Esophagus squamous epithelium (tissue), 5 donors: ENCODE measurements around the gene CIB4. TPM values are rescaled to one million over a fixed set of nuclear protein-coding genes. Genes with fewer than 3 reads are reported as not detected.
"Not testable (repeated sequence)": the region's sequence is repeated elsewhere in the genome, so short reads cannot be mapped to it uniquely, and the experiment has no call there.

Source experiments
- DNase-seq: peaks from one replicate; lab custom pipeline; 2025; lab: John Stamatoyannopoulos, UW
- H3K27ac ChIP-seq, 4 donors: fragments of 200-600 bp; sonication (generic); one replicate each; pipeline ENCODE4 v1.5.1; 2016 to 2019; ENCODE audit warnings: mild to moderate bottlenecking in 1 of 4
- H3K27me3 ChIP-seq, 4 donors: fragments of 200-600 bp; sonication (generic); 1 replicate in 3 of 4; 2 replicates in 1 of 4; pipeline versions ENCODE4 v1.5.1 to v1.6.0; 2017 to 2021; ENCODE audit warnings: antibody characterized with exemption in 1 of 4
- H3K36me3 ChIP-seq, 3 donors: fragments of 200-600 bp; sonication (generic); one replicate each; pipeline ENCODE4 v1.5.1; 2016 to 2019
- H3K4me1 ChIP-seq, 3 donors: fragments of 200-600 bp; sonication (generic); one replicate each; pipeline ENCODE4 v1.5.1; 2017 to 2019
- H3K4me3 ChIP-seq, 4 donors: fragments of 200-600 bp; sonication (generic); 1 replicate in 3 of 4; 2 replicates in 1 of 4; pipeline ENCODE4 v1.5.1; 2016 to 2019; ENCODE audit warnings: mild to moderate bottlenecking in 2 of 4, moderate library complexity in 1 of 4
- H3K9me3 ChIP-seq, 3 donors: fragments of 200-600 bp; sonication (generic); one replicate each; pipeline ENCODE4 v1.5.1; 2016 to 2019
- POLR2A ChIP-seq, 4 donors: fragments of 450-650 bp; IDR thresholded peaks; one replicate each; pipeline ENCODE4 v1.6.1; 2017; ENCODE audit warnings: antibody characterized with exemption in 4 of 4, mild to moderate bottlenecking in 4 of 4, moderate library complexity in 3 of 4
- WGBS, 2 donors: methylation state at CpG; one replicate each; pipeline ENCODE4 v1.1.5; 2018; 5-methylcytosine and 5-hydroxymethylcytosine counted together
- intact Hi-C: fragments of 100-400 bp; cut with DNase I; formaldehyde crosslinking; loops from one replicate; pipeline ENCODE4 v1.15.0; 2022
- total RNA-seq, 4 donors: library from RNA; depleted of rRNA; stranded (reverse); fragments of >200 nt; gene quantifications; one replicate each; pipeline ENCODE4 v1.1.0, GENCODE V29; 2016
- TF ChIP-seq, protein P1 (sequence below), 6 experiments: fragments of 450-650 bp in 4 of 6; fragments of 200-600 bp in 2 of 6; sonication (generic) in 2 of 6; IDR thresholded peaks; one replicate each; pipeline ENCODE4 v1.5.1; 2016 to 2019; ENCODE audit warnings: antibody characterized with exemption in 6 of 6, mild to moderate bottlenecking in 4 of 6, moderate library complexity in 4 of 6
- donor health status: DM: yes; HTN: yes; CAD: no.

The CIB4 gene
- total RNA-seq, 4 donors from 2014 or later, result 0.57 TPM; not detected in 3

DNA sequence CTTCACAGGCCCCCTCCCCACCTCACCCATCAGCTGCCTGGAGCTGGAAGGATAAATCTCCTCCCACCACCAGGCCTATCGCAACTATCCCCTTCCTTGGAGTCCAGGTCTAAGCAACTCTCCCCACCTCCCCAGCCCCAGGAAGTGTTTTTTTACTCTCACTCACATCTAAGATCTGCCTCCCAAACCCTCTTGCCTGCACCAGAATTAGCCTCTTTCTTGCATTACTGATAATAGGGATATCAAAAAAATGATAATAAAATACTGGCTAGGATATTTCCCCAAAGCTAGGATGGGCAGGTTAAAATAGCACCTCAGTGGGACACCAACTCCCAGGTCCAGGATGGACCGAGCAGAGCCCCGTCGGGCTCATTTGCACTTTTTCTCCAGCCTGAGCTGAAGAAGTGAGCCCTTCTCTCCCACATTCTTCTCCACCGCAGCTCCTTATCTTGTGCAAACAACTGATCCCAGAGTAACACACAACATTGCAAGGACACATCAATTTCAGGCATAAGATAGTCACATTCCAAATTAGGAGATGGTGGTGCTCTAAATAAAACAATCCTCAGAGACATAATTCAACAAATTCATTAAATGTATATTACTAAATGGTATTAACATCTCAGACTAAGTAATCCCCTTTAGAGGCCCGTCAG, 17.7 kb upstream of the CIB4 start:
- Histone ChIP-seq H3K27me3 (peaks cover 0 to 8% (median 0%) of the 10 kb centered on the region in 4 donors), H3K9me3 (peaks cover 0 to 24% (median 0%) of the 10 kb centered on the region in 3 donors), H3K4me3 (no peak overlapping the region), H3K4me1 (no peaks in the 10 kb centered on the region), H3K36me3 (no peaks in the 10 kb centered on the region), H3K27ac (no peak overlapping the region)
- intact Hi-C loops, result no loop called here
- WGBS, 2 donors, result 48 to 64% methylated on average over 6 of the region's 6 CpGs
- DNase-seq, result no peak
- TF ChIP-seq, protein P1, sequence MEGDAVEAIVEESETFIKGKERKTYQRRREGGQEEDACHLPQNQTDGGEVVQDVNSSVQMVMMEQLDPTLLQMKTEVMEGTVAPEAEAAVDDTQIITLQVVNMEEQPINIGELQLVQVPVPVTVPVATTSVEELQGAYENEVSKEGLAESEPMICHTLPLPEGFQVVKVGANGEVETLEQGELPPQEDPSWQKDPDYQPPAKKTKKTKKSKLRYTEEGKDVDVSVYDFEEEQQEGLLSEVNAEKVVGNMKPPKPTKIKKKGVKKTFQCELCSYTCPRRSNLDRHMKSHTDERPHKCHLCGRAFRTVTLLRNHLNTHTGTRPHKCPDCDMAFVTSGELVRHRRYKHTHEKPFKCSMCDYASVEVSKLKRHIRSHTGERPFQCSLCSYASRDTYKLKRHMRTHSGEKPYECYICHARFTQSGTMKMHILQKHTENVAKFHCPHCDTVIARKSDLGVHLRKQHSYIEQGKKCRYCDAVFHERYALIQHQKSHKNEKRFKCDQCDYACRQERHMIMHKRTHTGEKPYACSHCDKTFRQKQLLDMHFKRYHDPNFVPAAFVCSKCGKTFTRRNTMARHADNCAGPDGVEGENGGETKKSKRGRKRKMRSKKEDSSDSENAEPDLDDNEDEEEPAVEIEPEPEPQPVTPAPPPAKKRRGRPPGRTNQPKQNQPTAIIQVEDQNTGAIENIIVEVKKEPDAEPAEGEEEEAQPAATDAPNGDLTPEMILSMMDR (IDR thresholded peaks at IDR 0.05), result no peak
- no peak for TF ChIP-seq POLR2A (IDR thresholded peaks at IDR 0.05)

- Histone ChIP-seq H3K4me3 (no peak overlapping the region), H3K9me3 (peaks cover 0 to 24% (median 0%) of the 10 kb centered on the region in 3 donors), H3K27me3 (peaks cover 0 to 13% (median 0%) of the 10 kb centered on the region in 4 donors), H3K36me3 (no peaks in the 10 kb centered on the region), H3K27ac (no peak overlapping the region), H3K4me1 (peaks cover 0 to 9% (median 6%) of the 10 kb centered on the region in 3 donors)
- 66 to 83% methylated on average over 4 of the region's 4 CpGs for WGBS, 2 donors
- intact Hi-C loops, result no loop called here
- TF ChIP-seq, protein P1 (IDR thresholded peaks at IDR 0.05), result no peak
- TF ChIP-seq POLR2A (IDR thresholded peaks at IDR 0.05), result no peak
- no peak for DNase-seq
Observed at GRCh38 chr2:26657265-26657664, 16.1 kb upstream of the CIB4 start.

DNA sequence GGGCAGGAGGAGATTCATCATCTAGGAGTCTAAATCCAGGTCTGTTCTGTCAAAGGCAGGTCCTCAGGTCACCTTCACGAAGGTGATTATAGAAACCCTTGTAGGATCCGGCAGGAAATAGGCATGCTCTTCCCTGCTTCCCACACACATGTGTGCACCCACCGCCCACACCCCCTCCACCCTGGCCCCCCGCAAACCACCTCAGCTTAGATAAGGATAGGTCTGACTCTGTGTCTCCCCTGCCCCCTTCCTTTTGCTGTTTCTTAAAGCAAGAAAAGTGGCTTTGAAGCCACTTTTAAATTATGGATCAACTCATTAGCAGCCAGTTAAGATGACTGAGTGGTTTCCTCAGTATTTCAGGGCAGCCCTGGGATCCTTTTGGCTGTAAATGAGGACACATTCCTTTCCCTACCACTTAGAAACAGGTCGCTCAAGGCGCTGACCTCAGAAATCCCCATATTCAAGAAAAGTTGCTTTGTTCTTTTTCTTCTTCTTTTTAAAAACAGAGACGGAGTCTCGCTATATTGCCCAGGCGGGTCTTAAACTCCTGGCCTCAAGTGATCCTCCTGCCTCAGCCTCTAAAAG, 14.5 kb upstream of the CIB4 start:
- peaks cover 0 to 18% (median 0%) of the 10 kb centered on the region in 4 donors for H3K27me3 ChIP-seq
- H3K36me3 ChIP-seq, result no peaks in the 10 kb centered on the region
- peaks cover 0 to 17% (median 6%) of the 10 kb centered on the region in 3 donors for H3K4me1 ChIP-seq
- TF ChIP-seq, protein P1 (IDR thresholded peaks at IDR 0.05), result no peak
- TF ChIP-seq POLR2A (IDR thresholded peaks at IDR 0.05), result no peak
- intact Hi-C loops, result no loop called here
- no peak overlapping the region for H3K27ac ChIP-seq
- no peak for DNase-seq
- H3K9me3 ChIP-seq, result peaks cover 0 to 20% (median 0%) of the 10 kb centered on the region in 3 donors
- 85% methylated on average over 7 to 8 of the region's 9 CpGs for WGBS, 2 donors
- H3K4me3 ChIP-seq, result no peak overlapping the region

GRCh38 chr2:26655120-26655519, 14.0 kb upstream of the CIB4 start:
- not testable (repeated sequence) for H3K36me3 ChIP-seq
- WGBS, 2 donors, result 72 to 88% methylated on average over 1 of the region's 1 CpG

DNA sequence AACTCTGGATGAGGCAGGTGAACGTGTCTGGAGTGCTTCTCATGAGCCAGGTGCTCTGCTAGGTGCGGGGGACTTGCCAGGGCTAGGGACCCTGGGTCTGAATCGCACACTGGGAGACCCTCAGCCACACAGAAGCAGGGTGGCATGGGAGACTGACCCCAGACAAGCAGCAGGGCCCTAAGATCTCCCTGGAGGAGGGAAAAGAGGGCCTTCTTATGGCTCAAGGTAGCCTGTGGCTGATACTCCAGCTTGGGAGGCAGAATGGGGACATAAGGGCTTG, 12.8 kb upstream of the CIB4 start:
- Histone ChIP-seq H3K27me3 (peaks cover 0 to 21% (median 0%) of the 10 kb centered on the region in 4 donors), H3K4me1 (peaks cover 0 to 28% (median 6%) of the 10 kb centered on the region in 3 donors), H3K27ac (no peak overlapping the region), H3K4me3 (no peak overlapping the region), H3K9me3 (peaks cover 0 to 8% (median 0%) of the 10 kb centered on the region in 3 donors), H3K36me3 (no peaks in the 10 kb centered on the region)
- intact Hi-C loops, result no loop called here
- no peak for TF ChIP-seq POLR2A (IDR thresholded peaks at IDR 0.05)
- DNase-seq, result no peak
- WGBS, 2 donors, result 60 to 77% methylated on average over 1 to 3 of the region's 3 CpGs

More at GRCh38 chr2:26655120-26655519, 14.0 kb upstream of the CIB4 start:
- Histone ChIP-seq H3K27me3 (peaks cover 0 to 21% (median 0%) of the 10 kb centered on the region in 4 donors), H3K4me1 (peaks cover 0 to 21% (median 6%) of the 10 kb centered on the region in 3 donors), H3K9me3 (peaks cover 0 to 14% (median 0%) of the 10 kb centered on the region in 3 donors)
- intact Hi-C loops, DNase-seq, H3K27ac ChIP-seq, H3K4me3 ChIP-seq: not testable (repeated sequence)
